NOMO-1 (cell line): ENCODE results near the gene GCH1.

Experiments
- DNase-seq, 2 experiments: peaks; one replicate each; lab custom pipeline; 2025; ENCODE audit not compliant: unreplicated experiment in 2 of 2; lab: John Stamatoyannopoulos, UW

GCH1 gene

GRCh38 chr14:54829486-54830224, 73.0 kb downstream of the GCH1 start:
- DNase-seq, result no peak

GRCh38 chr14:54828037-54828436, 74.6 kb downstream of the GCH1 start:
- no peak for DNase-seq

DNA sequence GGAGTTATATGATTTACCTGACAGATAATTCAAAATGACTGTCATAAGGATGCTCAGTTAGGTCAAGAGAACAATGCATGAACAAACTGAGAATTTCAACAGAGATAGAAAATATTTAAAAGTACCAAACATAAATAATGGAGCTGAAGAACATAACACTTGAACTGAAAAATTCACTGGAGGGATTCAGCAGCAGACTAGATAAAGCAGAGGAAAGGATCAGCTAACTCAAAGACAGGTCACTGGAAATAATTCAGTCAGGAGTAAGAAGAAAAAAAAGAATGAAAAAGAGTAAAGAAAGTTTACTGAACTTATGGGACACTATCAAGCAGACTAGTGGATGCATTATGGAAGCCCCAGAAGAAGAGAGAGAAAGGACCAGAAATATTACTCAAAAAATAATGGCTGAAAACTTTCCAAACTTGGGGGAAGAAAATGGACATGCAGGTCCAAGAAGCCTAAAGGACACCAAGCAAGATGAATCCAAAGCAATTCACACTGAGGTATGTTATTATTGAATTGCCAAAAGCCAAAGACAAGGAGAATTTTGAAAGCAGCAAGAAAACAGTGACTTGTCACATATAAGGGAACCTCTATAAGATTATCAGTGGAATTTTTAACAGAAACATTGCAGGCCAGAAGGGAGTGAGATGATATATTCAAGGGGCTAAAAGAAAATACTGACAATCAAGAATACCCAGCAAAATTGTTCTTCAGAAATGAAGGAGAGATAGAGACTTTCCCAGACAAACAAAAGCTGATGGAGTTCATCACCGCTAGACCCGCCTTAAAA, 78.7 kb downstream of the GCH1 start:
- DNase-seq, result no peak

- DNase-seq, result no peak
These were observed 79.9 kb downstream of the GCH1 start for GRCh38 chr14:54822685-54823084.

DNA sequence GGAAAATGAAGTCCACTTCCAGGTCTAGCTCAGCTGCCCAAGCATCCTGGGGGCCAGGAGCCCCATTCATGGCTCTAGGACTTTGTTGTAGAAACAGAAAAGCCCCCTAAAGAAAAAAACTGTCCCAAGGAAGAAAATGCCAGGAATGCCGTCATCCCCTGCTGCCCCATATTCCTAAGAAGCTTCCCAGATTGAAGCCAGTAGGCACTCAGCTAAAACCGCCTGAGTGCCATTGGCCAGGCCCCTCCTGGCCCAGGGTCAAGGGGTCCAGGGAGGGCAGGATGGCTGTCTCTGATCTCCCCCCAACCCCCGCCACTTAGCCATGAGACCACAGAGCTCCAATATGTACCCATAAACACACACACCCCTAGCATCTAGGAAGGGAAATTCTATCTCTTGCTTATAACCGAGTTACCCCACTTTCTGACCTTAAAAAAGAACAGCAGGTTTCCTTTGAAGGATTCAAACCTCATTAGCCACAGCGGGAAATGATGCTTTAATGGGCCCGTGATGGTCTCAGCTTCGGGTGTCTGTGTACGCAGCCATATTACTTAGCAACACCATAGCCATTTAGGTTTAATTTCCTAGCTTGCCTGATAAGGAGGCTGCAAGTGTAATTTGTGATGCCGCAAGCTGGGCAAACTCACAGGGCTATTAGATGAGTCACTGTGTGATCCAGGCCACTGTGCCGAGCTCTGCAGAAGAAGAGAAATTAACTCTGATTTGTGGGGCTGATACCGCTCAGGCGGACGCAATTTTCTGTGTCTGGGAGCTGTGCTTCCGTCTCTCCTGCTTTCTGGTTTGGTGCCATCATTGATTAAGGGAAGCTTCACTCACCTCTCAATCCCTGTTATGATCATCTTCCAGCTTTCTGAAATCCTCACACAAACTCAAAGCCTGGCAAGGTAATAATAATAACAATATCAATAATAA, 84.2 kb downstream of the GCH1 start:
- DNase-seq, result peak; percentile 35 to 69

DNA sequence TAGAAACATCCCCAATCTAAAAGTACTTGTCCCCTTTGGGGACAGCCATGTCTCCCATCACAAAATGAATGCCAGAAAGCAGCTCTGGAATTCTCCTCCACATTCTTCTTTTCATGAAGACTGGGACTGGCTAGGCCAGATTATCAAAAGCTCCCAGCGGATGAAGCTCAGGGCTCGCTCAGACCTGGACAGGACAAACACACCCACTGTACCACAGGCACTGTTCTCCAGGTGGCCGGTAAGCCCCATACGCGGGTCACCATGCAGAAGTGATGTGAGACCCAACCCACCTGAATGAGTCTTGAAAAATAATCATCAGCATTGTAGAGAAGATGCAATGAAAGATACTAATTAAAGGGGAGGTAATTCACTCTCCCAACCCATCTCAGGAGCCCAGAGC, 85.1 kb downstream of the GCH1 start:
- no peak for DNase-seq

DNA sequence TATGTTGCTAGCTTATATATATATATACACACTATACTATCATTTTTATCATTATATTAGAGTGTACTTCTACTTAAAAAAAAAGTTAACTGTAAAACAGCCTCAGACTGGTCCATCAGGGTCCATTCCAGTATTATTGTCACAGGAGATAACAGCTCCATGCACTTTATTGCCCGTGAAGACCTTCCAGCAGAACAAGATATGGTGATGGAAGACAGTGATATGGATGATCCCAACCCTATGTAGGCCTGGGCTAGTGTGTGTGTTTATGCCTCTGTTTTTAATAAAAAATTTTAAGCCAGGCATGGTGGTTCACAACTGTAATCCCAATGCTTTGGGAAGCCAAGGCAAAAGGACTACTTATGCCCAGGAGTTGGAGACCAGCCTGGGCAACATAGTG, 86.2 kb downstream of the GCH1 start:
- no peak for DNase-seq

DNA sequence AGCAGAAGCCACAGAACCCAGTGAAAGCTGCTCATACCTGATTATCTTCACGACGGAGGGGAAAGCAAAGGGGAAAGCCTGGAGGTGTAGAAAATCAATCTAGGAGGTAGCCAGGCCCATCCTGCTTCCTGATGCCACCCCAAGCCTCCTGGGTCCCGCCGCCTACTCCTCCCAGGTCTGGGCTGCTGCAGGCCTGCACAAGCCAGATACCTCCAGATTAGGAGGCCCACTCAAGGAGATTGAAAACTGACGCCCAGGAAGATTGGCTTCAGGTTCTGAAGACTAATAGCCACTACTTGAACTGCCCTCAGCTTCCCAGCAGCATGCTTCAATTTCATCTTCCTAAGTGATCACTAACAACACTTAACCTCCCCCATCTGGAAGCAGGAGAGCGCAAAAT, 87.1 kb downstream of the GCH1 start:
- no peak for DNase-seq

DNA sequence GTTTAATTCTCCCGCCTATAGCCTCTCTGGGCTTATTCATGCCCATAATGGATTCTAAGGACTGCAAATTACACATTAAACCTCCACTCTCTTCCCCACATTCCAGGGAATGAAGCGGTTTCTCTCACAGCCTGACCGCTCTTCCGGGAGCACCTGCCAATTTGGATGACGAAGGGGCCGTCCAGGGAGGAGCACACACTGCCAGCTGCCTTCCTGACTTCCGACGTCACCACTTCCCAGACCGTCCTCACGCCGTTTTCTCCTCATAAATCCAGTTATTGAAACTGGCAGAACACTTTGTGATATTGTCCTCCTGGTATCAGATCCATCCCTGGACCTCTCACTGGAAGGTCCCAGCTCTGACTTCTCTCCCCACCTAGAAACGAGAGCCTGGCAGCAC, 87.6 kb downstream of the GCH1 start:
- no peak for DNase-seq

DNA sequence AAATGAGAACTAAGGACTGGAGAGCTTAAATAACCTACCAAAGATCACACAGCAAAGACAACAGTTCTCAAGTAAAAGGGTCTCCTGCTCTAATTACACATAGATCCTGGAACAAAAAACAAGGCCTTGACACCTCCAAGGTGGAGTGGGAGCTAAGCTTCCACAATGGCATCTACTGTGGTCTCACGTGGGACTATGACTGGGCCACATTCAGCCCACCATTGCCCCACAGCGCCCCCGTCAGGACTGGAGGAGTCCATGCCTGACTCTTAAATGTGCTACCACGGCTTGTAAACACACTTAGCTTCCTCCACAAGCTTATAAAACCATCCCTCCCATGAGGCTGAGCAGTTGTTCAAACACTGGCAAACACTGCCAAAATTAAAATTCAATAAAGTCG, 88.5 kb downstream of the GCH1 start:
- DNase-seq, result no peak

DNA sequence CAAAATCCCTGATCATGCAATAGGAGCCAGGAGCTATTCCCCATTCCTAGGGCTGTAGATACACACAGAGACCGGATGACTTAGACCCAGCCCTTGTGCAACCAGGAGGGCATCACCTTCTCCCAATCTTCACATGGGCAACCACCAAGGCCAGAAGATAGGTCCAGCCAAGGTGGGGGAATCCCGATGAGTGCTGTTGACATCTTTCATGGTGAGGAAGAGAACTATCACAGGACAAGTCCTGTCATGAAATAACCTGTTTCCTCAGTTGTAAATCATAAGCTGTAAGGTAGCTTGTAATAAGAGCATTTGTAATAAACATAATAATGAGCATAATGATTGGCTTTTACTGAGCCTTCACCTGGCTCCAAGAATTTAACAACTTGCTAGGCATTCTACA, 89.5 kb downstream of the GCH1 start:
- no peak for DNase-seq

- no peak for DNase-seq
These were observed 90.0 kb downstream of the GCH1 start for GRCh38 chr14:54812617-54813016.

DNA sequence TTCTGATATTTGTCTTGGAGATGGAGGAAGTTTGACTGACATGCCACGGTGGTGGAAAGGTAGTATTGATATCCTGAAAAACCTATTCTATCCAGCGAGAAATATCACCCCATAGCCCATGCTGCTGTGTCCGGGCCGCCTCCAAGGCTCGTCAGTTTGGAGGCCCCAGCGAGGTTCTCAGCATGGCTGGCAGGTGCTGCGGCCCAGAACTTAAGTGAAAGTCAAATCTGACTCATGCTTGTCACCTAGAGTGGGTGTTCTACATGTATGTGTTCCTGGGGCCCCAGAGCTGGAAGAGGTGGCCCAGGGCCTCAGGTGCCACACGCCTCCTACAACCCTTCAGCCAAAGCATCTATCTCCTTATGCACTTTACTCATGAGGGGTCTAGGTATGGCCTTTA, 92.9 kb downstream of the GCH1 start:
- DNase-seq, result no peak

GRCh38 chr14:54808326-54809161, 94.1 kb downstream of the GCH1 start:
- DNase-seq, result no peak

GRCh38 chr14:54807881-54808280, 94.7 kb downstream of the GCH1 start:
- no peak for DNase-seq

GRCh38 chr14:54807428-54807827, 95.2 kb downstream of the GCH1 start:
- no peak for DNase-seq

DNA sequence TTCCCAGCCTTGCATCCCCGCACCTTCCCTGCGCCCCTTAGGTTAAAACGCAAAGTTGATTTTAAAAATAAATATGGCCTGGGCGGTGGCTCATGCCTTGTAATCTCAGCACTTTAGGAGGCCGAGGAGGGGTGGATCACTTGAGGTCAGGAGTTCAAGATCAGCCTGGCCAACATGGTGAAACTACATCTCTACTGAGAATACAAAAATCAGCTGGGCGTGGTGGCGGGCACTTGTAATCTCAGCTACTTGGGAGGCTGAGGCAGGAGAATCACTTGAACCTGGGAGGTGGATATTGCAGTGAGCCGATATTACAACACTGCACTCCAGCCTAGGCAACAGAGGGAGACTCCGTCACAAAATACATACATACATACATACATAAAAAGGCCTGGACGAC, 96.0 kb downstream of the GCH1 start:
- no peak for DNase-seq

- peak; percentile 33 to 71 for DNase-seq
These were observed 96.9 kb downstream of the GCH1 start for GRCh38 chr14:54805445-54806322.

DNA sequence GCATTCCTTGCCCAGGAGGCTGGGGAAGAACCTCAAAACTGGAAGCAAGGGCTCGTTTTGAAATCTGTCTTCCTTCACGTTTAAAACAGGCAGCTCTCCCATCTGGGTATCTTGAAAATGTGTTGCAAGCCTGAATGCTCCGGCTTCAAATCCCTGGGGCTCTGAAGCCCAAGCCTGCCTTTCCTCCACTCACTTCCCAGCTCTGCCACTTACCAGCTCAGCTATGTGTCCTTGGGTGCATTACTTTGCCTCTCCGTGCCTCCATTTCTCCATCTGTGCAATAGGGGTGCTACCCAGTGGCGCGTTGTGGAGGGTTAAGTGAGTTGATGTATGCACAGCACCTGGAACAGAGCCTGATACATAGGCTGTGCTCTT, 97.6 kb downstream of the GCH1 start:
- DNase-seq, result no peak
